Peyer's patch (tissue), 4 donors: ENCODE measurements around the gene NELFB. TPM values are rescaled to one million over a fixed set of nuclear protein-coding genes. Genes with fewer than 3 reads are reported as not detected.

Experiments used
- DNase-seq, 3 donors: peaks; one replicate each; pipeline ENCODE4 v3.0.0-alpha.2; 2017 to 2019
- H3K27ac ChIP-seq, 4 donors: fragments of 200-600 bp; sonication (generic); one replicate each; pipeline ENCODE4 v1.5.1; 2016 to 2019
- H3K27me3 ChIP-seq, 2 donors: fragments of 200-600 bp; sonication (generic); one replicate each; pipeline ENCODE4 v1.5.1; 2019
- H3K36me3 ChIP-seq, 3 donors: fragments of 200-600 bp; sonication (generic); one replicate each; pipeline ENCODE4 v1.5.1; 2016 to 2019
- H3K4me1 ChIP-seq, 4 donors: fragments of 200-600 bp; sonication (generic); one replicate each; pipeline ENCODE4 v1.5.1; 2016 to 2019
- H3K4me3 ChIP-seq, 4 donors: fragments of 200-600 bp; sonication (generic); 1 replicate in 3 of 4; 2 replicates in 1 of 4; pipeline ENCODE4 v1.5.1; 2016 to 2019; ENCODE audit warnings: mild to moderate bottlenecking in 1 of 4
- H3K9me3 ChIP-seq, 4 donors: fragments of 200-600 bp; sonication (generic); one replicate each; pipeline ENCODE4 v1.5.1; 2016 to 2019; ENCODE audit warnings: mild to moderate bottlenecking in 1 of 4
- CTCF ChIP-seq, 6 experiments: fragments of 450-650 bp in 4 of 6; fragments of 200-600 bp in 2 of 6; sonication (generic) in 1 of 6; IDR thresholded peaks; one replicate each; pipeline ENCODE4 v1.5.1; 2017 to 2019; ENCODE audit warnings: antibody characterized with exemption in 6 of 6, mild to moderate bottlenecking in 3 of 6, moderate library complexity in 1 of 6
- POLR2A ChIP-seq, 2 donors: fragments of 450-650 bp; IDR thresholded peaks; one replicate each; pipeline ENCODE4 v1.5.1; 2017; ENCODE audit warnings: antibody characterized with exemption in 2 of 2, mild to moderate bottlenecking in 2 of 2, moderate library complexity in 2 of 2
- total RNA-seq, 4 donors: library from RNA; depleted of rRNA; stranded (reverse); fragments of >200 nt; gene quantifications; one replicate each; pipeline ENCODE4 v1.1.0, GENCODE V29; 2016

Gene NELFB
- total RNA-seq, 4 donors from 2014 or later: 47.4 to 57.8 (median 50.2) TPM

GRCh38 chr9:137311986-137312851 lies 57.1 kb downstream of the NELFB start:
- Histone ChIP-seq H3K27me3 (no peaks in the 10 kb centered on the region), H3K4me1 (peaks cover 13 to 56% (median 14%) of the 10 kb centered on the region in 4 donors), H3K9me3 (no peaks in the 10 kb centered on the region), H3K36me3 (no peaks in the 10 kb centered on the region), H3K4me3 (peak overlapping the region in 2 of 4 donors; percentile 3 to 24), H3K27ac (peak overlapping the region in 3 of 4 donors; percentile 70 to 84 (median 77))
- TF ChIP-seq POLR2A (IDR thresholded peaks at IDR 0.05): no peak
- DNase-seq: peak in 2 of 3 donors; percentile 49 to 62

DNA sequence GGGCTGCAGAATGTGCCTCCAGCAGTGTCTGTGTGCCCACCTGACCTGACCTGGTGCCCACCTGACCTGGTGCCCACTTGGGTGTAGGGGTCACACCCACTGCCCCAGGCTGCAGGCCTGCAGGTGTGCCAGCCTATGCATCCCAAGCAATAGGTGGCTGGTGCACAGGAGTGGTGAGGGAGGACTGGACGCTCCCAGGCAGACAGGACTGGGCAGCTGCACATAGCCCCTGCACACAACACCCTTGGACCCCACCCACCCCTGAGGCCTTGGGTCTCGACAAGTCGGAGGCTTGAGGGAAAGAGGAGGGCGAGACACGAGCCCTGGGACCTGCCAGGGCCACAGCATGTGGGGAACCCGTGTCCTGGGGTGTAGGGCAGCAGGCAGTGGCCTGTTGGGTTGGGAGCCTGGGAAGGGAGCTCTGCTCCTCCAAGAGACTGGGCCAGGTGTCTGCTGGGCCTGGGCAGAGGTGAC lies 57.8 kb downstream of the NELFB start:
- Histone ChIP-seq H3K27ac (peak overlapping the region in 1 of 4 donors; percentile 84), H3K27me3 (no peaks in the 10 kb centered on the region), H3K4me1 (peaks cover 12 to 50% (median 14%) of the 10 kb centered on the region in 4 donors), H3K36me3 (no peaks in the 10 kb centered on the region), H3K4me3 (no peak overlapping the region), H3K9me3 (no peaks in the 10 kb centered on the region)
- TF ChIP-seq POLR2A (IDR thresholded peaks at IDR 0.05): no peak
- no peak for TF ChIP-seq CTCF (IDR thresholded peaks at IDR 0.05)
- peak in 2 of 3 donors; percentile 41 to 52 for DNase-seq

GRCh38 chr9:137313326-137313936 lies 58.3 kb downstream of the NELFB start:
- Histone ChIP-seq H3K4me3 (no peak overlapping the region), H3K9me3 (no peaks in the 10 kb centered on the region), H3K36me3 (no peaks in the 10 kb centered on the region), H3K27me3 (no peaks in the 10 kb centered on the region), H3K4me1 (peaks cover 12 to 45% (median 14%) of the 10 kb centered on the region in 4 donors), H3K27ac (no peak overlapping the region)
- TF ChIP-seq CTCF (IDR thresholded peaks at IDR 0.05): no peak
- TF ChIP-seq POLR2A (IDR thresholded peaks at IDR 0.05): no peak
- peak in 2 of 3 donors; percentile 44 to 50 for DNase-seq

DNA sequence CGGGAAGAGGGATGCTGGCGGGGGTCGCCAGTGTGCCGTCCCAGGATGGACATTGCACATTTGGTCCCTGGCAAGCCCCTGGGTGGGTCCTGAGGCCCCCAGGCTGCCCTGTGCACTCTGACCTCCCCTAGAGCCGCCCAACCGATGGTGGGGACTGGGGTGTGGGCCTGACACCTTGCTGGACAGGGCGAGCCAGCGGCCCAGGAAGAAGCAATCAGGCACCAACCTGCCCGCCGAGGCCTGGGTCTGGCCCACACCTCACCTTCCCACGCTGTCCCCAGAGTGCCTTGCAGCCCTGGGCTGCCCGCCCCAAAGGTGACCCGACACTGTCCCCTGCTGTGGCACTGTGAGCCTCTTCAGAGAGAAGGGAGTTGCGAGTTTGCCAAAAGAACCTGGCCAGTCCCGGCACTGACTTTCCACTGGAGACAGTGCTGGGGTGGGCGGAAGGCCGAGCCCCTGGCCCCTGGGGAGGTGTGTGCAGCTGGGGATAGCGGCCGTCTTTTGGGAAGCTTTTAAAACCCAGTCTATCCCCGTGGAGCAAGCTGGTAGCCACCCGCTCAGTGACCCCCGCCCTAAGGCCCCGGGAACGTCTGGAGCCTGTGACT lies 58.9 kb downstream of the NELFB start:
- Histone ChIP-seq H3K4me1 (peaks cover 12 to 45% (median 14%) of the 10 kb centered on the region in 4 donors), H3K4me3 (no peak overlapping the region), H3K27ac (no peak overlapping the region), H3K9me3 (no peaks in the 10 kb centered on the region), H3K27me3 (no peaks in the 10 kb centered on the region), H3K36me3 (no peaks in the 10 kb centered on the region)
- TF ChIP-seq CTCF (IDR thresholded peaks at IDR 0.05) (no peak), POLR2A (IDR thresholded peaks at IDR 0.05) (no peak)
- DNase-seq: peak in 1 of 3 donors; percentile 45

DNA sequence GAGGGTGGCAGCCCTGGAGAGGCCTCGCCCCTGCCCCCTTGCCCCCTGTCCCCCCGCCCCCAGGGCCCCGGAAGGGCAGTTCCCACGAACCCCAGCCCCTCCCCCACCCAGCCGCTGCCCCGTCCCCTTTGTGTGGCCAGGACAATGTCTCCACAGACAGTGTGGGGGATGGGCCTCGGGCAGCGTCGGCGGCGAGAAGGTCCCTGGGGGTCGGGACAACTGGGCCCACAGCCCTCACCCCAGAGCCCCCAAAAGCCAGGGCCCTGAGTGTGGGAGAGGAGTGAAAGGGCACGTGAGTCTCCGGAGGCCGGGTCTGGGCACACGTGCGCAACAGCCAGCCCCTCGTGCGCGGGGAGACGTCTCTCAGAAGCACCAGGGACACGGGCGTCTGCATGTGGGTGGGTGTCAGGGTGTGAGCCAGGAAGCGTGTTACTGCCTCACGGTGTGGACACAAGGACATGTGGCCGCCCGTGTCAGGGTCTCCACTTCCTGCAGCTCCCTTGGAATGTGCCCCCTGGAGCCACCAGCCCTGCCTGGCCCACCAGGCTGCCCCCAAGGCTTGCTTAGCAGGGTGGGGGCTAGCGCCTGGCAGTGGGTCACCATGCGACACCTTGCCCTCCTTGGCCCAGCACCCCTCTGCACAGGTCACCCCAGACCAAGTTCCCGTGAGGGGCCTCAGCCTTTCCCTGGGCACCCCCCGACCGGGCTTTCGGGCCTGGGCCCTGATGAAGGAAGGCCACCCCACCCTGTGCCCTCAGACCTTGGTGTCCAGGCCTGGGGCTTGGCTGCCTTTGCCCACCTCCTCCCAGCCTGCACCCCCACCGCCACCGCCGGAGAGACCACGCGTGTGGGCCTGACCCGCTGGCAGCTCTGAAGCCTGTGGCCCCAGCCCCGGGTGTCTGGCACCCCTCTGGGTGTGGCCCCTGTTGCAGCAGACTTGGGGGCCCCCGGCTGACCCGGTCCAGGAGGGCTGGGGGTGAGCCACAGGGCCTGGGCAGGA lies 59.7 kb downstream of the NELFB start:
- TF ChIP-seq CTCF (IDR thresholded peaks at IDR 0.05) (no peak), POLR2A (IDR thresholded peaks at IDR 0.05) (no peak)
- Histone ChIP-seq H3K27ac (peak overlapping the region in 2 of 4 donors; percentile 17 to 25), H3K27me3 (no peaks in the 10 kb centered on the region), H3K36me3 (no peaks in the 10 kb centered on the region), H3K4me1 (peaks cover 12 to 45% (median 14%) of the 10 kb centered on the region in 4 donors), H3K4me3 (no peak overlapping the region), H3K9me3 (no peaks in the 10 kb centered on the region)
- peak in 1 of 3 donors; percentile 46 for DNase-seq
